Stimulated activated CD4-positive, alpha-beta T cell treated with anti-CD3 and anti-CD28 coated beads, Interleukin-2, amount 100 ng/mL, for 4 hours (primary cell): ENCODE measurements around the gene MRC2.
A peak's percentile ranks its signal among the peaks of the same experiment; 100 is the strongest.

Source experiments
- DNase-seq: peaks from one replicate; pipeline ENCODE4 v3.0.0-alpha.2; 2020; ENCODE audit warnings: low read depth

Gene MRC2

GRCh38 chr17:62701706-62702085, 74.2 kb downstream of the MRC2 start:
- DNase-seq, result no peak

- DNase-seq, result no peak
Measured at GRCh38 chr17:62702746-62703260, 75.3 kb downstream of the MRC2 start.

- DNase-seq, result no peak
Measured at GRCh38 chr17:62703261-62703775, 75.8 kb downstream of the MRC2 start.

- DNase-seq, result peak; percentile 58
Measured at GRCh38 chr17:62703776-62704380, 76.4 kb downstream of the MRC2 start.

GRCh38 chr17:62704381-62704971, 77.0 kb downstream of the MRC2 start:
- DNase-seq, result no peak

DNA sequence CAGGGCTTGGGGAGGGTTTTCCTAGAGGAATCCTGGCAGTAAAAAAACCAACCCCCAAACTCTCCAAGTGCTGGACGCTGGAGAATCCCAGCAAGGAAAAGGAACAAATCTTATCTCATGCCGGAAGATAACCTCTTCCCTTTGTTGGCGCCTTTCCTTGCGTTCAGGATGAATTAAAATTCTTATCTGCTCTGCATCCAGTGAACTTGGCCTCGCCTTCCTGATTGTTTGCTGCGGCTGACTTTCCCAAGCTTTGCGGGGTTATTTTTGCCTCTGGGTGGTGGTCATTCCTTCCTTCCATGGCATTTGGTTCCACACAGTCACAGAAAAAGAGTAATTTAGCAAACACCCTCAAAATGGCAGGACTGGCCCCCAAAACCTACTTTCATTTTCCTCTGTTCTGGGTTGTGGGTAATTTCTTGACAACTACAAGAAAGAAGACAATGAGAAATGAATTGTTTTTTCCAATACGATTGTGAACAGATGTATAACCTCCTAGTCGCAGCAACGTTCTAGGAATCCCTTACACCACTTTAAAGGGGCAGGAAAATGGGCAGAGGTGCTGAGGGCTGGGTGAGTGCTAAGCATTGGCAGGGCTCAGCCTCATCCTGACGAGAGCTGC, 77.8 kb downstream of the MRC2 start:
- no peak for DNase-seq

DNA sequence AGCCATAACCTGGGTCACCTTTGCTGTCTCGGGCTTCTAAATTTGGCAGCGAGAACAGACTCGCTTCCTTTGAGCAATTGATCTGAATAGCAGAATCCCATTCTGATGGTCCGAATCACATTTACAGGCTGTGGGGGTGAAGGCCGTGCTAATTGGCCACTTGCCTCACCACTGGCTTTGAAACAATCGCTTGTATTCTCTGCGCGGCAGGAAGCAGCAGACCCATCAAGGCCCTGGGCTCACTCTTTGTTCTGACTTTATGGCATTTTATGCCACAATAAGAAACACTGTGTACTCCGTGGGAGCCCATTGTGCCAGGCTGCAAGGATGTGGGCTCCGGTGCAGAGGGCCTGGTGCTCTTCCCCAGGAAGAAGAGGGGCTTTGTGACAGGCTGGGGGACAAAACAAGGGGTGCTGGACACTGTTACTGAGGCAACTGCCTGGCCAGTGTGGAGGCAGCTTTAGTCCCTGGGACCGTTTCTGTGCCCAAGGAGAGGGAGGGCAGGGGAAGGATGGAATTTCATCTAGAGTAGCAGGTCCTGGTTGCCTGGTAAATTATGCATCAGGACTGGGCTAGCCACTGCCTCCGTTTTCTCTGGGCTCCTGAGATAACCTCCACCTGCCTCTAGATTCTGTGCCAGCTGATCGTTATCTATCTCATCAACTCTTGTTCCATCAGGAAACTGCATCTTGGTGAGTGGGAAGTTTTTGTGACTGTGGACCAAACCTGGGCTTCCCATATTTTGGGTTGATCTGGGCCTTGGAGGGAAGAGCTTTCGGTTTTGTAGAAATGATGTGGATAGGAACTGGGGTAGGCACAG, 78.5 kb downstream of the MRC2 start:
- DNase-seq, result no peak

DNA sequence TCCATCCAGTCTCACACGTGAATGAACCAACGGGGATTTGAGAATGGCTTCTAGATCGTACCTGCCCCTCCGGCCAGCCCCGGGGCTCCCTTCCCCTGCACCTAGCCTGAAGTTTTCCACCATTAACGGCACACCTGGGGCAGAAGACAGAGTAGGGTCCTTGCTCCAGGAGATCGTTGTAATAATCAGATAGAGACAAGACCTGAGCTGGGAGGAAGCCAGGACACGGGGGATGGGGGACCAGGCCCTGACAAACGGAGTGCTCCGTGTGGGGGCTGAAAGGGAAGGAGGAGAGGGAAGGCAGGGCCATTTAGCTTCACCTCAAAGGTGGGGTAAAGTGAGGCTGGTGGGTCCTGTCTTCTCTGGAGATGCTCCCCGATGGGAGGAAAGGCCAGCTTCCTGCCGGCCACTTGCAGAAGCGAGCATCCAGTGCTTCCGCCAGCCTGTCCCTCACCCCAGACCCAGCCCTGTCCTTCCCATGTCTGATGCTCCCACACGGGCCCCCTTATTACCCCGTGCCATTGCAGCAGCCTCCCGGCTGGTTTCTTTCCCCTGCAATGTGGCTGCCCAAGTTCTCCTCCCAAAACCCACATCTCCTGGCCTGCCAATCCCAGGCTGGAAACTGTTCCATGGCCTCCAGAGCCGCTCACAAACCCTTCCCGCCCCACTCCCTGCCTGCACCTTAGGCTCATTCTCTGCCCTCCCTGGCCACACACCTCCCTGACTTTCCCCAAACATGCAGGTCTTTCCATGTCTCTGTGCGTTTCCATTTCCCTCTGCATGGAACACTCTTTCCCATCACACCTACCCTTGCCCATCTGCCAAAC, 79.3 kb downstream of the MRC2 start:
- no peak for DNase-seq

DNA sequence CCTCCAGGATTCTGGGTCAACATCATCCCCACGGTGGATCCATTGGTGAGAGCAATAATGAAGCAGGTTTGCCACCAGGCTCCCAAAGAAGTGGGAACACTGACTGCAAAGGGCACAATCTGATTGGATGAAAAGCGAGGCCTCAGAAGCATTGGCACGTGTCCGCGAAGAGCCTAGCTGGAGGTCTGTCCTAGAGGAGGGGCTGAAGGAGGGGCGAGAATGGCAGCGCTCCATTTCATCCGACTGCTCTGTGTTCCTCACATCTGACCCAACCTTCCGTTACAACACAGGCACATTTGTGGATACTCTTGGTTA, 79.9 kb downstream of the MRC2 start:
- DNase-seq, result no peak

DNA sequence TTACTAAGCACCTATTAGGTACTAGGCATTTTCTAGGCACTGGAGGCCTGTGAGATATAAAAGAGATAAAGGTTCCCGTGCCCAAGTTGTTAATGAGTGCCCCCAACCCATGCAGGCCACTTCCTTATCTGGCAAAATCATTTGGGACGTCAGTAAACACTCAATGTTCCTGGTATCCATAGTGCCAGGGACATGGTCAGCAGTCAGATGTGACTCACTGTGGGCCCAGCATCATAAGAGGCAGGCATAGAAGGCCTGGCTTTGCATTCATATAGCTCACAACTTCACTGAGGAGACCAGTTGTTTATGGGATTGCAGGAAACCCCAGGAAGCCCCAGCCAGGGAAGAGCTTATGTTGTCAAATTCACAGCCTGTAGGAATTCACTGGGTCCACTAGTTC, 81.1 kb downstream of the MRC2 start:
- no peak for DNase-seq

GRCh38 chr17:62712171-62712581, 84.7 kb downstream of the MRC2 start:
- DNase-seq, result no peak

DNA sequence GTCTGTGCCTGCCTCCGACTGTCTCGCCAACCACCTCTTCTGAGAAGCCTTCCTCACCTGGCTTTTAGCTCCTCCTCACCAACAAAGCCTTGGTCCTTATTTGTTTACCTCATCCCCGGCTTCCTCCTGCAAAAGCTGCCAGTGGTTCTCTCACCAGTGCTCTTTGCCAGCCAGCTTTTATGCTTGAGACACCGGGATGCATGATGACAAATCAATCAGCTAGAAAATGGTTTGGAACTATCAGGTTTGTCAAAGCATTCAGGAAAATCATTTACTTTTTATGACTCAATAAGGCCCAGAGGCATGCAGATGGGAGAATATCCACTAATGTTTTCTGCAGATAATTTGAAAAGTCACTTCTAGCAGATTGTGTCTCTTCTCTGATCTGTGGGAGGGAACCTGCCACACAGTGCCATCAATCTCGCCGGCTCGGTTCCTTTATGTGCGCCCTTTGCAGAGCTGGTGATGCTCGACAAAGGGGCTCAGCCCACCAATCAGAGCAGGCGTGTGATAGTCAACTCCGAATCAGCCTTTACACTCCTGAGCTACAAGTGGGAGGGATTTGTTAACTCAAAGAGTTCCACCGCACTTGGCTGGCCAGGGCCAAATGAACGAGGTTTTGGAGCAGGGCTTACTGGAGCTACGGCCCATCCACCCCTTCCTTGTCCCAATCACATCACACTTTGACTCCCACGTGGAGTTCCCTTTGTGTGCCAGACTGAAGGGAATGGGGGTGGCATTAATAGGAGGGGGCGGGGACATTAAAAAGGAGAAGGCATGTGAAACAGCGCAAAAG, 85.8 kb downstream of the MRC2 start:
- no peak for DNase-seq

DNA sequence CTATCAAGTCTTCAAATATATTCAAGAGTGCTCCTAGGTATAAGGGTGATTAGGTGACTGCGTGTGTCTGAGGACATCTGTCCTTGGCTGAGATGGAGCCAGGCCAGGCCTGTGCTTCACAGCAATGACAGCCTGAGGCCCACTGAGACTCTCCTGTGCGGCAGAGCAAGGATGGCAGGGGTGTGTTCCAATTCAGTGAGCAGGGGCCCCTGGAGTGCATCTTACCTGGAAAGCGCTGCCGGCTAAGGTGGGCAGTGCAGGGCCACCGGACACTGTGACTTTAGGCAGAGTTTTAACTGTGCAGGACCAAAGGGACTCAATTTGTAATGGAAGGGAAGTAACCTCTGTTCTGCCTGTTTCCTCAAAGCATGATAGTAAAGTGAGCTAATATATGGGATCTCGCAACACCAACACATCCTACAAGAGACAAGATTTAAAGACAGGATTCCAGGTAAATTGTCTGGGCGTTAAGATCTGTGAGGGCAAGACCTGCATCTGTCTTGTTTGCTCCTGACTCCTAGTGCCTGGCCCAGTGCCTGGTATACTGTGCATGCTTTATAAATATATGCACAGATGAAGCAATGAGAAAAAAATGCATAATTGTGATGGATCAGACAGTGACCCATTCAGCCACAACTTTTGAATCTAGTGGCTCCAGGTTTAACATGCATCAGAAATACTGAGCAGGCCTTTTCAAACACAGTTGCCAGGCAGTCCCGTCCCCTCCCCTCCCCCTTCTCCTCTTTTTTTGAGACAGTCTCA, 86.7 kb downstream of the MRC2 start:
- DNase-seq, result no peak

DNA sequence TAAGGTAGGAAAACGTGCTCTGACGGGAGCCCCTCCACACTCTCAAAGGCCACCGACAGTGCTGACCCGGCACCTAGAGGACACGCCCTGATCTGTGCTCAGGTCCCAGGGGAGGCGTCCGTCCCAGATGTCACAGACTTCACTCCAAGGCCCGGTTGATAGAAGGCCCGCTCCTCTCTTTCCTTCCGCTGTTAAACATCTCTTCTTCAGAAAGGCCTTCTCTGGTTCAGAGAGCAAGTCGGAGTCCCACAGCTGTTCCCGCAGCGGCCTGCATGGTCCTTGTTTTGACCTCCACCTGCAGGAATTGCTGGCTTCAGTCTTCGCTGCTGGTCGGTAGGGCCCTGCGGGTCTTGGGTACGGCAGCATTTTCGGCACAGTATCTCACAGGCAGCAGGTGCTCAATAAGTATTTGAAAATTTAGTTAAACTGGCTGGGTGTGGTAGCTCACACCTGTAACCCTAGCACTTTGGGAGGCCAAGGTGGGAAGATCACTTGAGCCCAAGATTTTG, 88.5 kb downstream of the MRC2 start:
- no peak for DNase-seq

GRCh38 chr17:62716834-62717588, 89.5 kb downstream of the MRC2 start:
- no peak for DNase-seq

- no peak for DNase-seq
Measured at GRCh38 chr17:62717589-62717855, 90.1 kb downstream of the MRC2 start.

DNA sequence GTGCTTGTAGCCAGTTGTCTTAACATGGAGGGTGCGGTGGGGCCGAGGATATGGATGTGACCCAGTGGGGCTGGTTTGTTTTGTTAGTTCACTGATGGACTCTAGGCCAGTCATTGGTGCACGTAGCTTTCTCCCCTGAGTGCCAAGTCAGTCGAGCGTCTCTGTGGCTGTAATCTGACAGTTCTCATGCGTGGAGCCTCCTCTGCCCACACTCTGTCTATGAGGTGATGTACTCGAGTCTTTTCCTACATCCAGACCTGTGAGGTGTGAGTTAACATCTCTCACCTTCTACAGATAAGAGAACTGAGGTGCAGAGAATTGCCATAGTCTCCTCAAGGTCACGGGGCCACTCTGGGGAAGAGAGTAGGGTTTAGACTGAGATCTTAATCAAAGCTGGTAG, 90.4 kb downstream of the MRC2 start:
- no peak for DNase-seq

DNA sequence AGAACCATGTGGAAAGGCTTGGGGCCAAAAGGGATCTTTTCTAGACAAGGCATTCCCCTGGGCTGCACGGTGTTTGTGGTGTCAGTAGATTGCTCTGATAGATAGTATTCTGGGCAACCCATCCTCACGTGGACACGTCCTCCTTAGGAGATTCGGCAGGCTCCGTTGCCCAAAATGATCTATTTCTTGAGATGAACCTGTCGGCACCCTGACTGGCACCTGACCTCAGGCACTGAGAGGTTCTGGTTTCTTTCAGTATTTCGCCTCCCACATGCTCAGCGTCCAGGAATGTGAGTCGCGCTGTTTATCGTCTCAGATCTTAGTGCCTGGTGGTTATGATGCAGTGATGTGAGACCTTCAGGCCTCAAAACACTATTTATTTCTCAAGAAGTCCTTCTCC, 91.0 kb downstream of the MRC2 start:
- no peak for DNase-seq

DNA sequence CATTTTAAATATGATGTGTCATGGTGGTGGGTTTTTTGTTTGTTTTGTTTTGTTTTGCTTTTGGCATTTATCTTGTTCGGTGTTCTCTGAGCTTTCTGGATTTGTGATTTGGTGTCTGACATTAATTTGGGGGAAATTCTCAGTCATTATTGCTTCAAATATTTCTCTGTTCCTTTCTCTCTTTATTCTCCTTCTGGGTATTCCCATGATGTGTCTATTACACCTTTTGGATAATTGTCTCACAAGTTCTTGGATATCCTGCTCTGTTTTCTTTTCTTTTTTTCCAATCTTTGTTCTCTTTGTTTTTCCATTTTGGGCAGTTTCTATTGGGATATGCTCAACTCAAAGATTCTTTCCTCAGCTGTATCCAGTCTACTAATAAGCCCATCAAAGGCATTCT, 92.1 kb downstream of the MRC2 start:
- no peak for DNase-seq
